HepG2 (cell line): ENCODE measurements around the gene POLN. TPM values are rescaled to one million over a fixed set of nuclear protein-coding genes. Genes with fewer than 3 reads are reported as not detected.

ENCODE experiments used
- EED ChIP-seq: sonication (generic); formaldehyde crosslinking; IDR thresholded peaks from 2 replicates; pipeline ENCODE4 v1.5.0; 2020; ENCODE audit warnings: mild to moderate bottlenecking, missing genetic modification reagents
- HOXA9 ChIP-seq: sonication (generic); formaldehyde crosslinking; IDR thresholded peaks from 2 replicates; pipeline ENCODE4 v1.8.1; 2022; ENCODE audit warnings: missing genetic modification reagents, mild to moderate bottlenecking, moderate library complexity, borderline replicate concordance
- KLF13 ChIP-seq: sonication (generic); formaldehyde crosslinking; IDR thresholded peaks from 2 replicates; pipeline ENCODE4 v1.4.0; 2020; ENCODE audit warnings: mild to moderate bottlenecking, missing genetic modification reagents
- NFE2 ChIP-seq: sonication (generic); formaldehyde crosslinking; IDR thresholded peaks from 2 replicates; pipeline ENCODE4 v1.4.0; 2020; ENCODE audit warnings: missing genetic modification reagents
- RELA ChIP-seq: sonication (generic); formaldehyde crosslinking; IDR thresholded peaks from 2 replicates; pipeline ENCODE4 v1.4.0; 2020; ENCODE audit warnings: missing genetic modification reagents
- RXRB ChIP-seq: IDR thresholded peaks from 2 replicates; pipeline ENCODE4 v1.6.1; 2016; ENCODE audit warnings: borderline replicate concordance, missing genetic modification reagents, missing compliant biosample characterization
- TBX2 ChIP-seq: sonication (generic); formaldehyde crosslinking; IDR thresholded peaks from 2 replicates; pipeline ENCODE4 v1.5.0; 2020; ENCODE audit warnings: missing genetic modification reagents, mild to moderate bottlenecking, borderline replicate concordance
- THRA ChIP-seq: sonication (generic); formaldehyde crosslinking; IDR thresholded peaks from 2 replicates; pipeline ENCODE4 v1.4.0; 2020; ENCODE audit warnings: missing genetic modification reagents, borderline replicate concordance
- TRIM24 ChIP-seq: sonication (generic); formaldehyde crosslinking; IDR thresholded peaks from 2 replicates; pipeline ENCODE4 v1.8.0; 2022; ENCODE audit warnings: mild to moderate bottlenecking, missing genetic modification reagents
- ZBTB38 ChIP-seq: sonication (generic); formaldehyde crosslinking; IDR thresholded peaks from 2 replicates; pipeline ENCODE4 v1.5.1; 2020; ENCODE audit warnings: mild to moderate bottlenecking, missing genetic modification reagents
- ZKSCAN1 ChIP-seq: fragments of 150-350 bp; IDR thresholded peaks from 2 replicates; pipeline ENCODE4 v1.6.1; 2014; ENCODE audit warnings: low read length
- ZNF292 ChIP-seq: sonication (generic); formaldehyde crosslinking; IDR thresholded peaks from 2 replicates; pipeline ENCODE4 v1.8.1; 2022; ENCODE audit warnings: mild to moderate bottlenecking, low read depth, missing genetic modification reagents, borderline replicate concordance
- ZNF646 ChIP-seq: sonication (generic); formaldehyde crosslinking; IDR thresholded peaks from 2 replicates; pipeline ENCODE4 v1.9.0; 2021; ENCODE audit warnings: mild to moderate bottlenecking, missing genetic modification reagents
- ZNF768 ChIP-seq: sonication (generic); formaldehyde crosslinking; IDR thresholded peaks from 2 replicates; pipeline ENCODE4 v1.4.0; 2020; ENCODE audit warnings: missing genetic modification reagents
- polyA plus RNA-seq, 8 experiments: library from polyadenylated mRNA; depleted of rRNA in 3 of 8; stranded (reverse) in 7 of 8; unstranded in 1 of 8; fragments of >200 nt; fragmentation: Illumina TruSeq in 4 of 8; extraction: Trizol in 4 of 8; gene quantifications; 2 replicates each; pipeline versions ENCODE4 v1.2.1 to v1.2.3, GENCODE V29; 2011 to 2016; ENCODE audit warnings: low read depth in 4 of 8, missing spikeins in 1 of 8, mixed read lengths in 1 of 8; ENCODE audit not compliant: insufficient read depth in 1 of 8
- total RNA-seq, 5 experiments: library from RNA; depleted of rRNA; stranded (reverse); fragments of >200 nt; fragmentation: Illumina TruSeq; extraction: Trizol; gene quantifications; 2 replicates each; pipeline ENCODE4 v1.2.3, GENCODE V29; 2016; ENCODE audit warnings: low read depth in 1 of 5

The POLN gene
- total and polyA plus RNA-seq, 2 of the 13 experiments (the other 11 are each of a cell fraction or from before 2014, with no cell fraction given): 0.93 to 1.5 TPM

GRCh38 chr4:2091990-2092668 lies 149.8 kb downstream of the POLN start (continued):
- no peak for TF ChIP-seq THRA (CRISPR knock-in tag)
- TF ChIP-seq NFE2 (CRISPR knock-in tag): no peak
- TF ChIP-seq TRIM24 (CRISPR knock-in tag): no peak
- TF ChIP-seq TBX2 (CRISPR knock-in tag): no peak
- no peak for TF ChIP-seq KLF13 (CRISPR knock-in tag)
- TF ChIP-seq ZNF768 (CRISPR knock-in tag): peak; percentile 41; the same call in 1 of the 2 replicates
- TF ChIP-seq RELA (CRISPR knock-in tag): no peak
- no peak for TF ChIP-seq ZNF646 (CRISPR knock-in tag)
- no peak for TF ChIP-seq ZKSCAN1
- TF ChIP-seq RXRB (CRISPR knock-in tag): peak; percentile 17; the same call in 1 of the 2 replicates
- TF ChIP-seq ZNF292 (CRISPR knock-in tag): peak; percentile 69; the same call in 1 of the 2 replicates
- TF ChIP-seq HOXA9 (CRISPR knock-in tag): no peak
- TF ChIP-seq EED (CRISPR knock-in tag): no peak
- no peak for TF ChIP-seq ZBTB38 (CRISPR knock-in tag)
- TF ChIP-seq, all 625 proteins: peak for 12
